Measurements from ENCODE around the gene AVPR2. TPM values are rescaled to one million over a fixed set of nuclear protein-coding genes. Genes with fewer than 3 reads are reported as not detected.

Gene AVPR2
- total RNA-seq, 4 donors from 2014 or later, result 1.1 to 2.8 (median 2.6) TPM; not detected in 1

- Histone ChIP-seq H3K27me3 (no peaks in the 10 kb centered on the region), H3K4me1 (no peaks in the 10 kb centered on the region), H3K27ac (no peak overlapping the region), H3K4me3 (replicated peaks in 1 of 3) (no peak overlapping the region), H3K9me3 (no peaks in the 10 kb centered on the region), H3K36me3 (no peaks in the 10 kb centered on the region)
- intact Hi-C loops (cut with DNase I), result no loop called here
- WGBS, 2 donors, result no CpG with 5 or more reads among the region's 25 CpGs
- TF ChIP-seq POLR2A (IDR thresholded peaks at IDR 0.05) (no peak), CTCF (IDR thresholded peaks at IDR 0.05) (no peak)
- DNase-seq, result no peak
These were observed 5.5 kb downstream of the AVPR2 start for GRCh38 chrX:153909980-153910360.

GRCh38 chrX:153910446-153910845, 6.0 kb downstream of the AVPR2 start:
- H3K27ac ChIP-seq, result no peak overlapping the region
- WGBS, 2 donors, result no CpG with 5 or more reads among the region's 22 CpGs
- no peaks in the 10 kb centered on the region for H3K27me3 ChIP-seq
- H3K36me3 ChIP-seq, result no peaks in the 10 kb centered on the region
- no peaks in the 10 kb centered on the region for H3K9me3 ChIP-seq
- TF ChIP-seq POLR2A (IDR thresholded peaks at IDR 0.05) (no peak), CTCF (IDR thresholded peaks at IDR 0.05) (no peak)
- no peak overlapping the region for H3K4me3 ChIP-seq (replicated peaks in 1 of 3)
- no peak for DNase-seq
- no peaks in the 10 kb centered on the region for H3K4me1 ChIP-seq
- intact Hi-C loops (cut with DNase I), result no loop called here

- intact Hi-C loops (cut with DNase I), result no loop called here
- Histone ChIP-seq H3K27ac (no peak overlapping the region), H3K4me3 (replicated peaks in 1 of 3) (no peak overlapping the region), H3K9me3 (no peaks in the 10 kb centered on the region), H3K36me3 (no peaks in the 10 kb centered on the region), H3K4me1 (no peaks in the 10 kb centered on the region), H3K27me3 (no peaks in the 10 kb centered on the region)
- WGBS, 2 donors, result 84 to 88% methylated on average over 6 of the region's 6 CpGs
- no peak for TF ChIP-seq CTCF (IDR thresholded peaks at IDR 0.05)
- no peak for TF ChIP-seq POLR2A (IDR thresholded peaks at IDR 0.05)
- DNase-seq, result no peak
These were observed 7.3 kb downstream of the AVPR2 start for GRCh38 chrX:153911798-153912197.

- intact Hi-C loops (cut with DNase I), result no loop called here
- H3K4me3 ChIP-seq (replicated peaks in 1 of 3), result no peak overlapping the region
- H3K4me1 ChIP-seq, result no peaks in the 10 kb centered on the region
- H3K9me3 ChIP-seq, result no peaks in the 10 kb centered on the region
- no peak for DNase-seq
- no peaks in the 10 kb centered on the region for H3K36me3 ChIP-seq
- 83% methylated on average over 2 of the region's 17 CpGs; no CpG with 5 or more reads in 1 of the 2 donors for WGBS, 2 donors
- no peak for TF ChIP-seq CTCF (IDR thresholded peaks at IDR 0.05)
- no peak for TF ChIP-seq POLR2A (IDR thresholded peaks at IDR 0.05)
- H3K27ac ChIP-seq, result no peak overlapping the region
- no peaks in the 10 kb centered on the region for H3K27me3 ChIP-seq
These were observed 8.7 kb downstream of the AVPR2 start for GRCh38 chrX:153913211-153913610.

- 90 to 93% methylated on average over 4 to 7 of the region's 17 CpGs for WGBS, 2 donors
- H3K27me3 ChIP-seq, result no peaks in the 10 kb centered on the region
- no peak overlapping the region for H3K4me3 ChIP-seq (replicated peaks in 1 of 3)
- H3K27ac ChIP-seq, result no peak overlapping the region
- no peak for DNase-seq
- TF ChIP-seq POLR2A (IDR thresholded peaks at IDR 0.05), result no peak
- TF ChIP-seq CTCF (IDR thresholded peaks at IDR 0.05), result no peak
- H3K4me1 ChIP-seq, result no peaks in the 10 kb centered on the region
- no peaks in the 10 kb centered on the region for H3K9me3 ChIP-seq
- intact Hi-C loops (cut with DNase I), result no loop called here
- no peaks in the 10 kb centered on the region for H3K36me3 ChIP-seq
These were observed 9.2 kb downstream of the AVPR2 start for GRCh38 chrX:153913701-153914100.
